HepG2 (cell line): ENCODE results near the gene AFG1L. TPM values are rescaled to one million over a fixed set of nuclear protein-coding genes. Genes with fewer than 3 reads are reported as not detected.

Source experiments
- BHLHE40 ChIP-seq: IDR thresholded peaks from 2 replicates; pipeline ENCODE4 v1.6.1; 2011; ENCODE audit warnings: low read length, improper control_type of control experiment
- CCDC6 ChIP-seq: sonication (generic); formaldehyde crosslinking; IDR thresholded peaks from 2 replicates; pipeline ENCODE4 v1.8.1; 2022; ENCODE audit warnings: mild to moderate bottlenecking, missing genetic modification reagents, moderate library complexity
- DNMT3B ChIP-seq: conservative IDR thresholded peaks from 2 replicates; pipeline ENCODE4 v1.6.1; 2016; ENCODE audit warnings: missing biosample characterization, control low read depth
- ESRRA ChIP-seq: sonication (generic); formaldehyde crosslinking; IDR thresholded peaks from 2 replicates; pipeline ENCODE4 v1.5.1; 2020; ENCODE audit warnings: mild to moderate bottlenecking, low read depth, missing genetic modification reagents
- HCFC1 ChIP-seq: fragments of 150-350 bp; IDR thresholded peaks from 2 replicates; pipeline ENCODE4 v1.6.1; 2014; ENCODE audit warnings: low read depth, low read length
- KMT2A ChIP-seq: sonication (generic); formaldehyde crosslinking; IDR thresholded peaks from 2 replicates; pipeline ENCODE4 v1.4.0; 2020; ENCODE audit warnings: missing genetic modification reagents
- NONO ChIP-seq, 2 experiments: fragments of 450-650 bp in 1 of 2; sonication (generic) in 1 of 2; formaldehyde crosslinking in 1 of 2; IDR thresholded peaks in 1 of 2; conservative IDR thresholded peaks in 1 of 2; 2 replicates each; pipeline versions ENCODE4 v1.6.1 to v1.8.0; 2017 to 2022; ENCODE audit warnings: mild to moderate bottlenecking in 1 of 2, missing genetic modification reagents in 1 of 2, moderate library complexity in 1 of 2
- RAD51 ChIP-seq: fragments of 450-650 bp; IDR thresholded peaks from 2 replicates; pipeline ENCODE4 v1.6.1; 2016; ENCODE audit warnings: borderline replicate concordance
- RFX1 ChIP-seq: fragments of 450-650 bp; IDR thresholded peaks from 2 replicates; pipeline ENCODE4 v1.6.1; 2017
- SP1 ChIP-seq, 2 experiments: fragments of 450-650 bp in 1 of 2; sonication (generic) in 1 of 2; formaldehyde crosslinking in 1 of 2; IDR thresholded peaks; 2 replicates each; pipeline versions ENCODE4 v1.4.0 to v1.6.1; 2016 to 2020; ENCODE audit warnings: missing genetic modification reagents in 1 of 2
- SSRP1 ChIP-seq: IDR thresholded peaks from 2 replicates; pipeline ENCODE4 v1.6.1; 2016; ENCODE audit warnings: control low read depth
- WIZ ChIP-seq: sonication (generic); formaldehyde crosslinking; IDR thresholded peaks from 2 replicates; pipeline ENCODE4 v1.5.1; 2020; ENCODE audit warnings: mild to moderate bottlenecking, missing genetic modification reagents
- ZBTB38 ChIP-seq: sonication (generic); formaldehyde crosslinking; IDR thresholded peaks from 2 replicates; pipeline ENCODE4 v1.5.1; 2020; ENCODE audit warnings: mild to moderate bottlenecking, missing genetic modification reagents
- ZFX ChIP-seq: sonication (generic); formaldehyde crosslinking; IDR thresholded peaks from 2 replicates; pipeline ENCODE4 v1.4.0; 2020; ENCODE audit warnings: mild to moderate bottlenecking, low read depth, missing genetic modification reagents, moderate library complexity
- ZNF331 ChIP-seq: sonication (generic); formaldehyde crosslinking; IDR thresholded peaks from 2 replicates; pipeline ENCODE4 v1.4.0; 2020; ENCODE audit warnings: missing genetic modification reagents
- ZNF496 ChIP-seq: sonication (generic); formaldehyde crosslinking; IDR thresholded peaks from 2 replicates; pipeline ENCODE4 v1.8.1; 2023; ENCODE audit warnings: mild to moderate bottlenecking, moderate library complexity, missing genetic modification reagents; ENCODE audit not compliant: insufficient replicate concordance
- ZNF547 ChIP-seq: sonication (generic); formaldehyde crosslinking; IDR thresholded peaks from 2 replicates; pipeline ENCODE4 v1.5.1; 2020; ENCODE audit warnings: mild to moderate bottlenecking, missing genetic modification reagents
- ZNF746 ChIP-seq: sonication (generic); formaldehyde crosslinking; IDR thresholded peaks from 2 replicates; pipeline ENCODE4 v1.8.0; 2022; ENCODE audit warnings: mild to moderate bottlenecking, missing genetic modification reagents
- polyA plus RNA-seq, 8 experiments: library from polyadenylated mRNA; depleted of rRNA in 3 of 8; stranded (reverse) in 7 of 8; unstranded in 1 of 8; fragments of >200 nt; fragmentation: Illumina TruSeq in 4 of 8; extraction: Trizol in 4 of 8; gene quantifications; 2 replicates each; pipeline versions ENCODE4 v1.2.1 to v1.2.3, GENCODE V29; 2011 to 2016; ENCODE audit warnings: low read depth in 4 of 8, missing spikeins in 1 of 8, mixed read lengths in 1 of 8; ENCODE audit not compliant: insufficient read depth in 1 of 8
- total RNA-seq, 5 experiments: library from RNA; depleted of rRNA; stranded (reverse); fragments of >200 nt; fragmentation: Illumina TruSeq; extraction: Trizol; gene quantifications; 2 replicates each; pipeline ENCODE4 v1.2.3, GENCODE V29; 2016; ENCODE audit warnings: low read depth in 1 of 5
- TF ChIP-seq, protein P1 (sequence below): sonication (generic); formaldehyde crosslinking; IDR thresholded peaks from 2 replicates; pipeline ENCODE4 v1.4.0; 2020; ENCODE audit warnings: missing genetic modification reagents, mild to moderate bottlenecking, borderline replicate concordance
- TF ChIP-seq, protein P2 (sequence below): IDR thresholded peaks from 2 replicates; pipeline ENCODE4 v1.6.1; 2018; ENCODE audit warnings: missing genetic modification reagents, mild to moderate bottlenecking, missing compliant biosample characterization
- TF ChIP-seq, protein P3 (sequence below): sonication (generic); formaldehyde crosslinking; IDR thresholded peaks from 2 replicates; pipeline ENCODE4 v1.4.0; 2020; ENCODE audit warnings: missing genetic modification reagents, borderline replicate concordance
- TF ChIP-seq, protein P4 (sequence below): sonication (generic); formaldehyde crosslinking; IDR thresholded peaks from 2 replicates; pipeline ENCODE4 v1.4.0; 2020; ENCODE audit warnings: missing genetic modification reagents, borderline replicate concordance

Gene AFG1L
- total and polyA plus RNA-seq, 2 of the 13 experiments (the other 11 are each of a cell fraction or from before 2014, with no cell fraction given) = 3.1 to 14.0 TPM

DNA sequence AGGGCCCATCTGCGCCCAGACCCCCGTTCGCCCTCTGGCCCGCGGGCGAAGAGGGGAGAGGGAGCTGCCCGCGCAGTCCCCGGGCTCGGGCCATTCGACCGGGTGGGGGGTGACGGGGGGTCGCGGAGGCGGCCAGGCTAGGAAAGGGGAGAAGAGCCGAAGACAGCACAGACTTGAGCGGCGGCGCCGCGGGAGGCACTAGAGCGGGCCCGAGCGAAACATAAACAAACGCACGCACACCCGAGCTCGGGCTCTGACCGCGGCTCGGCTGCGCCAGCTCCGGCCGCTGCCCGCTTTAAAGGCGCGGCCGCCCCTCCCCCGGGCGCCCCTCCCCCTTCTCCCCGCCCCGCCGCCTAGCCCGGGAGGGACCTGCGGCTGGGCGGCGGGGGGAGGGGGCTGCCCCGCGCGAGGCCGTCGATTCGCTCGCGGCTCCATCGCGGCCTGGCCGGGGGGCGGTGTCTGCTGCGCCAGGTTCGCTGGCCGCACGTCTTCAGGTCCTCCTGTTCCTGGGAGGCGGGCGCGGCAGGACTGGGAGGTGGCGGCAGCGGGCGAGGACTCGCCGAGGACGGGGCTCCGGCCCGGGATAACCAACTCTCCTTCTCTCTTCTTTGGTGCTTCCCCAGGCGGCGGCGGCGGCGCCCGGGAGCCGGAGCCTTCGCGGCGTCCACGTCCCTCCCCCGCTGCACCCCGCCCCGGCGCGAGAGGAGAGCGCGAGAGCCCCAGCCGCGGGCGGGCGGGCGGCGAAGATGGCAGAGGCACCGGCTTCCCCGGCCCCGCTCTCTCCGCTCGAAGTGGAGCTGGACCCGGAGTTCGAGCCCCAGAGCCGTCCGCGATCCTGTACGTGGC, 265.8 kb downstream of the AFG1L start, which contains the start of gene FOXO3 (continued):
- no peak; the same call in 1 of the 2 replicates for TF ChIP-seq ZNF746 (CRISPR knock-in tag)
- peak; percentile 71 for TF ChIP-seq ZNF547 (CRISPR knock-in tag)
- no peak for TF ChIP-seq RAD51
- TF ChIP-seq NONO (IDR thresholded peaks at IDR 0.05) = no peak
- peak; percentile 52; the same call in 1 of the 2 replicates for TF ChIP-seq NONO (CRISPR knock-in tag; conservative IDR thresholded peaks at IDR 0.05)
- peak; percentile 72 for TF ChIP-seq CCDC6 (CRISPR knock-in tag)
- TF ChIP-seq DNMT3B = no peak
- TF ChIP-seq ESRRA (CRISPR knock-in tag) = no peak
- TF ChIP-seq BHLHE40 = no peak
- peak; percentile 68; the same call in 1 of the 2 replicates for TF ChIP-seq SSRP1 (CRISPR knock-in tag)
- TF ChIP-seq ZNF331 = 0 out of 2 replicates have a peak, but pooled peaks have one; percentile 43
- no peak for TF ChIP-seq SP1 (IDR thresholded peaks at IDR 0.05)
- TF ChIP-seq SP1 (CRISPR knock-in tag; IDR thresholded peaks at IDR 0.05) = no peak
- no peak for TF ChIP-seq WIZ (CRISPR knock-in tag)
- TF ChIP-seq ZBTB38 = no peak; the same call in 1 of the 2 replicates
- TF ChIP-seq HCFC1 = 0 out of 2 replicates have a peak, but pooled peaks have one; percentile 13
- no peak for TF ChIP-seq KMT2A
- TF ChIP-seq, protein P1, sequence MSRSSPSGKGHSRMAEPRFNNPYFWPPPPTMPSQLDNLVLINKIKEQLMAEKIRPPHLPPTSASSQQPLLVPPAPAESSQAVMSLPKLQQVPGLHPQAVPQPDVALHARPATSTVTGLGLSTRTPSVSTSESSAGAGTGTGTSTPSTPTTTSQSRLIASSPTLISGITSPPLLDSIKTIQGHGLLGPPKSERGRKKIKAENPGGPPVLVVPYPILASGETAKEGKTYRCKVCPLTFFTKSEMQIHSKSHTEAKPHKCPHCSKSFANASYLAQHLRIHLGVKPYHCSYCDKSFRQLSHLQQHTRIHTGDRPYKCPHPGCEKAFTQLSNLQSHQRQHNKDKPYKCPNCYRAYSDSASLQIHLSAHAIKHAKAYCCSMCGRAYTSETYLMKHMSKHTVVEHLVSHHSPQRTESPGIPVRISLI (CRISPR knock-in tag) = no peak
- TF ChIP-seq, protein P2, sequence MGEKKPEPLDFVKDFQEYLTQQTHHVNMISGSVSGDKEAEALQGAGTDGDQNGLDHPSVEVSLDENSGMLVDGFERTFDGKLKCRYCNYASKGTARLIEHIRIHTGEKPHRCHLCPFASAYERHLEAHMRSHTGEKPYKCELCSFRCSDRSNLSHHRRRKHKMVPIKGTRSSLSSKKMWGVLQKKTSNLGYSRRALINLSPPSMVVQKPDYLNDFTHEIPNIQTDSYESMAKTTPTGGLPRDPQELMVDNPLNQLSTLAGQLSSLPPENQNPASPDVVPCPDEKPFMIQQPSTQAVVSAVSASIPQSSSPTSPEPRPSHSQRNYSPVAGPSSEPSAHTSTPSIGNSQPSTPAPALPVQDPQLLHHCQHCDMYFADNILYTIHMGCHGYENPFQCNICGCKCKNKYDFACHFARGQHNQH (CRISPR knock-in tag) = 0 out of 2 replicates have a peak, but pooled peaks have one; percentile 20
- TF ChIP-seq, protein P3, sequence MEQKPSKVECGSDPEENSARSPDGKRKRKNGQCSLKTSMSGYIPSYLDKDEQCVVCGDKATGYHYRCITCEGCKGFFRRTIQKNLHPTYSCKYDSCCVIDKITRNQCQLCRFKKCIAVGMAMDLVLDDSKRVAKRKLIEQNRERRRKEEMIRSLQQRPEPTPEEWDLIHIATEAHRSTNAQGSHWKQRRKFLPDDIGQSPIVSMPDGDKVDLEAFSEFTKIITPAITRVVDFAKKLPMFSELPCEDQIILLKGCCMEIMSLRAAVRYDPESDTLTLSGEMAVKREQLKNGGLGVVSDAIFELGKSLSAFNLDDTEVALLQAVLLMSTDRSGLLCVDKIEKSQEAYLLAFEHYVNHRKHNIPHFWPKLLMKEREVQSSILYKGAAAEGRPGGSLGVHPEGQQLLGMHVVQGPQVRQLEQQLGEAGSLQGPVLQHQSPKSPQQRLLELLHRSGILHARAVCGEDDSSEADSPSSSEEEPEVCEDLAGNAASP (CRISPR knock-in tag) = no peak; the same call in 1 of the 2 replicates
- TF ChIP-seq, protein P4, sequence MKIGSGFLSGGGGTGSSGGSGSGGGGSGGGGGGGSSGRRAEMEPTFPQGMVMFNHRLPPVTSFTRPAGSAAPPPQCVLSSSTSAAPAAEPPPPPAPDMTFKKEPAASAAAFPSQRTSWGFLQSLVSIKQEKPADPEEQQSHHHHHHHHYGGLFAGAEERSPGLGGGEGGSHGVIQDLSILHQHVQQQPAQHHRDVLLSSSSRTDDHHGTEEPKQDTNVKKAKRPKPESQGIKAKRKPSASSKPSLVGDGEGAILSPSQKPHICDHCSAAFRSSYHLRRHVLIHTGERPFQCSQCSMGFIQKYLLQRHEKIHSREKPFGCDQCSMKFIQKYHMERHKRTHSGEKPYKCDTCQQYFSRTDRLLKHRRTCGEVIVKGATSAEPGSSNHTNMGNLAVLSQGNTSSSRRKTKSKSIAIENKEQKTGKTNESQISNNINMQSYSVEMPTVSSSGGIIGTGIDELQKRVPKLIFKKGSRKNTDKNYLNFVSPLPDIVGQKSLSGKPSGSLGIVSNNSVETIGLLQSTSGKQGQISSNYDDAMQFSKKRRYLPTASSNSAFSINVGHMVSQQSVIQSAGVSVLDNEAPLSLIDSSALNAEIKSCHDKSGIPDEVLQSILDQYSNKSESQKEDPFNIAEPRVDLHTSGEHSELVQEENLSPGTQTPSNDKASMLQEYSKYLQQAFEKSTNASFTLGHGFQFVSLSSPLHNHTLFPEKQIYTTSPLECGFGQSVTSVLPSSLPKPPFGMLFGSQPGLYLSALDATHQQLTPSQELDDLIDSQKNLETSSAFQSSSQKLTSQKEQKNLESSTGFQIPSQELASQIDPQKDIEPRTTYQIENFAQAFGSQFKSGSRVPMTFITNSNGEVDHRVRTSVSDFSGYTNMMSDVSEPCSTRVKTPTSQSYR = peak; percentile 91
- TF ChIP-seq ZNF496 (CRISPR knock-in tag) = no peak
- no peak for TF ChIP-seq RFX1
- TF ChIP-seq ZFX = peak; percentile 77
